GM21529 (cell line): ENCODE measurements around the gene EMC8.
A peak's percentile ranks its signal among the peaks of the same experiment; 100 is the strongest.

Experiments
- ATAC-seq: cut with Tn5 transposase; IDR thresholded peaks from one replicate; pipeline ENCODE4 v1.9.1; 2021; ENCODE audit not compliant: unreplicated experiment

The EMC8 gene

DNA sequence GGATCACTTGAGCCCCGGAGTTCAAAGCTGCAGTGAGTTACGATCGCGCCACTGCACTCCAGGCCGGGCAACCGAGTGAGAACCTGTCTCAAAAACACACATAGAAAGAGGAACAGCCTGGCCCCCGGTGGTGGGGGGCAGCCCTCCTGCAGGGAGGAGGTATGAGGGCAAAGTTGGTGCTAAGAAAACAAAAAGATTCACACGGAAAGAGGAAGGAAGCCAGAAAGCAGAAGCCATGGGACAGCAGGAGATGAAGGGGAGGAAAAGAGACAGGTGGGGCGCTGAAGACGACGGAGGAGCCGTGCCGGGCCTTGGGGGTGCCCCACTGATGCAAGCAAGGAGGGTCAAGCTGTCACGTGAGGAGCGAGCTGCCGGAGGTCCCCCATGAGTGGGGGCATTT, 40.2 kb downstream of the EMC8 start:
- no peak for ATAC-seq

DNA sequence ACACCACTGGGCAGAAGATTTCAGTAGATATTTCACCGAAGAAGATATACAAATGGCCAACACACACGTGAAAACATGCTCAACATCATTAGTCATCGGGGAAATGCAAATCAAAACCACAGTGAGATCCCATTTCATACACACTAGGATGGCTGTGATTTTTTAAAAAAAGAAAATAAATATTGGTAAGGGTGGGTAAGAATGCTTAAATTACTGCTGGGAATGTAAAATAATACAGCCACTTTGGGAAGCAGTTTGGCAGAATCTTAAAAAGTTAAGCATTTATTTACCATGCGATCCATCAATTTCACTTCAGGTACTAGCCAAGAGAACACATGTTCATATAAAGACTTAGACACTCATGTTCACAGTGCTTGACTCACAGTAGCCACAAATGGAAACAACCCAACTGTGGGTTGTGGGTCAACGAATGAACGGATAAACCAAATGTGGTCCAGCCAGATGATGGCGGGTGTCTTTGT, 42.0 kb downstream of the EMC8 start:
- ATAC-seq, result peak; percentile 26

DNA sequence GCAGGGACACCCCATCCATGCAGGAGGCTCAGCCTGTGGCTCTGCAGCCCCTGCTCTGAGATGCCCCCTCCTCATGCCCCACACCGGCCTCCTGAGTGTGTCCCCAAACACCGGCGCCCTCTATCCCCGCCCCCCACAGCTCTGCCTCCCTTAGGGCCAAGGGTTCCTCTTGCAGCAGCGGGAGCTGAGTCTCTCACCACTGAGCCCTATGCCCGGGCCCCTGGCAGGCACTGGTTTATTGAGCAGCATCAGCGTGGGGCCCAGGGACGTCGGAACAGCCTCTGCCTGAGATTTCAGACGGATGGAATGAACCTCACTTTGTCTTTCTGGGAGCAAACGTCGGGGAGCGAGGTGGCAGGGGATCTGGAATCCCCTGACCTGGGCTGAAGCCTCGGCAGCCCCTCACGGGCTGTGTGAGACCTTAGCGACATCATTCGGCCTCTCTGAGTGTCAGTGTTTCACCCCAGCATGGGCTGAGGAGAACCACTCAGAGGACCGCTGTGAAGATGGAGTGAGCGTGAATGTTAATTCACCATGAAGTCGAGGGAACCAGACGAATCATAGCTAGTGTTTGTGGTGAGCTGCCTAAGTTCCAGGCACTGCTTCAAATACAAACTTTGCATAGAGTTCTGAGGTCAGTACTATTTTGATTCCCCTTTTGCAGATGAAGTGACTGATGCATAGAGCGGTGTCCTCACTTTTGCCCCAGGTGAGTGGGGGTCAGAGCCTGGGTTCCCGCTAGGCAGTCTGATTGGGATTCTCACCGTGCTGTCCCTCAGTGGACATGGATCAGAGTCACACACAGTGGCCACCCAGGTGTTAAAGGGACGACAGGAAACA, 43.2 kb downstream of the EMC8 start:
- peak; percentile 53 for ATAC-seq

DNA sequence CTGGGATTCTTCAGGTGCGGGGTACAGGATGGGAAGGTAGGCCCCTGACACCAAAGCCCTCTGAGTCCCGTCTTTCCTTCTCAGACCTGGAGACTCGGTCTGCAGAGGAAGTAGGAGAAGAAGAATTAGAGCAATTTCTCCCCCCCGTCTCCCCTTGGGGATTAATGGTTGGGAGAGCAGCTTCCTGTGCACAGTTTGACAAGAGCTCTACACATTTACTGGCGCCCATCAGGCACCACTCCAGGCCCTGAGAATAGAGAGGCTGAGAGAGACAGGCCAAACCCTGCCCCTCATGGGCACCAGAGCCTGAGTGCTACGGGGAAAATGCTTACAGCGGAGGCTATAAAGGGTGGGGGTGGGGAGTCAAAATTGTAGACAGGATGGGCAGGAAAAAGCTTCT, 44.9 kb downstream of the EMC8 start:
- no peak for ATAC-seq

DNA sequence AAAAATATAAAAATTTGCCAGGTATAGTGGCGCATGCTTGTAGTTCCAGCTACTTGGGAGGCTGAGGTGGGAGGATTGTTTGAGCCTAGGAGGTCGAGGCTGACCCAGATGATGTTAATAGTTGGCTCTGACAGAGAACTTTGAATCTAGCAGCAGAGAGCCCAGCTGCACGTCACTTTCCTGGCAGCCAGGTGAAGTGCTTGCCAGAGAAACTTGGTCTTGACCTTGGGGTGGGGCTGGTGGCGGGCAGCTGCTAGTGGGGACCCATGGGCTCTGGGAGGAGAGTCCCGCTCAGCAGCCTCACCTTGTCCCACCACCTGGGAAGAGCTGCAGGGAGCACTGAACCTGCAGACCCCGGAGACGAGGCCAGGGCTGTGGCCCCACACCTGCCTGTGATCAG, 45.4 kb downstream of the EMC8 start:
- no peak for ATAC-seq

DNA sequence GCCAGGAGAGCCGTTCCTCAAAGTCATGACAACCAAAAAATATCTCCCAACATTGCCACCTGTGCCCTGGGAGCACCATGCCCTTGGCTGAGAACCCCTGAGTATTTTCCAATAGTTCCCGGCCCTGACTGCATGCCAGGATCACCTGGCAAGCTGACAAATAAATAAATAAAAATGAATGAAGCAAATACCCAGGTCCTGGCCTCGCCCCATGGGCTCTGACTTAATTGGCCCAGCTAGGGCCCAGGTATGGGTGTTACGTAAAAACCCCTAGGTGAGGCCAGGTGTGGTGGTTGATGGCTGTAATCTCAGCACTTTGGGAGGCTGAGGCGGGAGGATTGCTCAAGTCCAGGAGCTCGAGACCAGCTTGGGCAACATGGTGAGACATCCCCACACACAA, 45.8 kb downstream of the EMC8 start:
- no peak for ATAC-seq

DNA sequence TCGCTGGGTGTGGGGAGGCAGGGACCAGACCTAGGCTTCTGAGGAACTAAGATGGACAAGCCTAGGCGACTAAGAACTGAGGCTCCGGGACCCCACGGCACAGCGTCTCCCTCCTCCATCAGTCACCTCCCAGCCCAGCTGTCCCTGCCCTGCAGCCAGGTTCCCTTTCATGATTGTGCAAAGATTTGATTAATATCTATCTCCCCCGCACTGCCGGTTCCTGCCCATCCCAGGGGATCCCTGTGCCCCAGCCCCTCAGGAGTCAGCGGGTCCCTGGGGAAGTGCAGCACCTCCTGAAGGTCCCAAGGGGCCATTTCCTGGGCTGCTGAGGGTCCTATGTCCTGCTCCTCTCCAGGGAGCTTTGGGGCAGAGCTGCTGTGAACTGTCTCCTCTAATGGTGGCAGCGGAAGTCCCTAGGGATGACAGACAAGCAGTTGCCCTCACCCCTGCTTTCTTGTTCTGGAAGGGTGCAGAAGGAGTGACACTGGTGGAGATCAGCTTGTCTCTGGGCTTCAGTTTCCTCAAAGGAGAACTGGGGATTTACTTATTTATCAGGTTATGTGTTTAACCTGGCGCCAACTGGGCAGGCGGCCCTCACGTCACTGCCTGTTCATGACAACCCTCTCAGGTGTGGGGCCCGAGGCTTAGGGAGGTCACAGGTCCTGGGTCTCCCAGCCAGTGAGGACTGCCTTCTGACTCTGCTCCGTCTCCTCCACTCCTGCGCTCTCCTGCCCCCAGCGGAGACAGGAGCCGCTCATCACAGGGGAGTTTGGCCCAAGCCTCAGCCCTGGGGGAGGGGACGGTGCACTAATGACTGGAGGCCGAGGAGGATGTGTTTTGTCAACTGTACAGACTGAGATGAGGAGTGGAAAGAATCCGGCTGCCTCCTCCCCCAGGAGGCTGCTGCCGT, 46.6 kb downstream of the EMC8 start:
- no peak for ATAC-seq

DNA sequence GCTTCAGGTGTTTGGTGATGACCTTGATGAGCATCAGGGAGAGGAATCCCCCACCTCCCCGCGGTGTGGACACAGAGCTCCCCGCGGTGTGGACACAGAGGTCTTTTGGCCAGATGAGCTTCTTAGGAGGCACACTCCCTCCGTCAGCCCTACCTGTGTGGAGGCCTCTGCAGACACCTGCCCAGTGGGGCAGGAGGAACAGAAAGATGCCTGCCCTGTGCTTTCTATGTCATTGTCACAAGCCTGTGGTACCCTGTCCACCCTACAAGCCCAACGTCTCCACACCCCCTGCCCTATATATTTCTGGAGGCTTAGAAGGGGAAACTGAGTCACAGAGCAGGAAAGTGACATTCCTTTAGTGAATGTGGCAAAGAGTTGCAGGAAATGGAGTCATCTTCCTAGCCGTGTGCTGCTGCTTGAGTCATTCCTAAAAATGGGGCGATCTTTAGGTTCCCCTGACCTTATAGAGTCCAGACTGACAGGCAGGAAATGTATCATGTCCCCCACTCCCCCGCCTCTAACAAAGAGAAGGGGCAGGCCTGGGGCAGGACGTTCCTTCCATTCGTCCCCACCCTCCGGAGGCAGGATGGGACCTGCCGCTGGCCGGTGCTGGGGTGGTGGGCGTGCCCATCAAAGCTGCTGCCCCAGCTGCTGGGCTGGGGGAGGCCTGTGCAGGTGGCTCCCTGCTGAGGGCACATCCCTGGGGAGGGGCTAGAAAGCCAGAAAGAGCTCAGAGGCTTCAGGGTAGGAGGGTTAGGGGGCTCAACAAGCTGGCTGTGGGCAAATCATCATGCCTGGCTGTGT, 47.4 kb downstream of the EMC8 start:
- ATAC-seq, result no peak

DNA sequence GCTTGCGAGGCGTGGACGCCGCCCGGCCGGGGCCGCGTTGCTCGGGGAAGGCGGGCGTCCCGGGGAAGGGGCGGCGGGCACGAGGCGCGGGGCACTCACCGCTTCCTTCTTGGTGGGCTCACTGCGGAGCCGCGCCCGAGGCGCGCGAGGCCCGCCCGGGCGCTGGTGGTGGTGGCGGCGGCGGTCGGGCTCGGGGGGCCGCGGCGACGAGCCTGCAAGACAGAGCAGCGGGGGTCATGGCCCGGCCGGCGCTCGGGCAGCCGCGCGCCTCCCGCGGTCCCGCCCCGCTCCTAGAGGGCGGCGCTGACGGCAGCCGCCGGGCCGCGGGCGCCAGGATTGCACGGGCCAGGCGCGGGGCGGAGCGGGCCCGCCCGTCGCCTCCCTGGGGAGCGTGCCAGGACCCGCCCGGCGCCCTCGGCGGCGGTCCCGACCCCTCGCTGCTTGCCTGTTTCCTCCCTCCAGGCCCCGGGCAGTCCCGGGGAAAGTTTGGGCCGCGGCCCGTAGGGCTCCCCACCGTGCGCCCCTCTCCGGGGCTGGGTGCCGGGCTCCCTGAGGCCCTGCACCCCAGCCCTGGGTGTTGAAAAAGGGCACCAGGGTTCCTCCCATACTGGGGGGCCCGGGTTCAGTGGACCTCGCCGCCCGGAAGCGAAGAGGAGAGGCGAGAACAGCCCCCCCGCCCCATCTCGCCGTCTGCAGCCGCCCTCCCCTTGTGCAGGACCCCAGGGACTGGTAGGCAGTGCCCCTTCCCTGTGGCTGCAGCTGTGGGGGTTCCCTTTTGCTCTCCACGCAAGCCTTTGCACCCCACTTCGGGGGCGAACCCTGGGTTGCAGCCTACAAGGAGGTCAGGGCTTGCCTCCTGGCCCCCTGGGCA, 48.3 kb downstream of the EMC8 start, which contains the start of gene C16orf74:
TSS of gene C16orf74 (minus strand) at position 270 of the 871 bp plus-strand sequence. CDS start 15,879 bp downstream, outside the sequence.
- peak; percentile 37 for ATAC-seq

DNA sequence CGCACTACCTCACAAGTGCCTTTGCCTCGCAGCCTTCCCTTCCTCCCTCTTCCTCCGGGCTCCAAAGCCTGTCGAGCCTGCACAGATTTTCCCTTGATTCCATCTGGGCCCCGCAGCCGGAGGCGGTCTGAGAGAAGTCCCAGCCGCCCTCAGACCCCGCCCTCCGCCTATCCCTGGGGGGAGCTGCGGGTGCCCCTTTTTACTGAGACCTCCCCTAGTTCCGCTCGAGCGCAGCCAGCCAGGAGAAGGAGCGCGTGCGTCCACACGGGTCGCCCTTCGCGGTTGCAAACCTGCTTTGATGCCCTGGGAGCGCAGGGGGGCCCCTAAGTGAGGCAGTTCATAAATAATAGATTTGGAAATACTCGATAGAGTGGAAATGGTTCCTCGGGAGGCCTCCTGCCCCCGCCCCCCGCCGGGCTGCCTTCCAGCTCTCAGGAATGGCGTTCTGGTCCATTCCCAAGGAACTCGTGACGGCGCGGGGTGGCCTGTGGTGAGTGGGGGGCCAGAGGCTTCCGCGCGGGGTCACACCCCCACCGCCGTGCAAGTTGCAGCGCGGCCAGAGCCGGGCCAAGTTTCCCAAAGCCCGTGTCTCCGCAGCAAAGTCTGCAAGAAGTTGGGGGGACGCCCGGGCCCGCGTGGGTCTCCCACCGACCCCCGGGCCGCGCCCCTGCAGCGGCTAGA, 49.1 kb downstream of the EMC8 start:
- ATAC-seq, result no peak

DNA sequence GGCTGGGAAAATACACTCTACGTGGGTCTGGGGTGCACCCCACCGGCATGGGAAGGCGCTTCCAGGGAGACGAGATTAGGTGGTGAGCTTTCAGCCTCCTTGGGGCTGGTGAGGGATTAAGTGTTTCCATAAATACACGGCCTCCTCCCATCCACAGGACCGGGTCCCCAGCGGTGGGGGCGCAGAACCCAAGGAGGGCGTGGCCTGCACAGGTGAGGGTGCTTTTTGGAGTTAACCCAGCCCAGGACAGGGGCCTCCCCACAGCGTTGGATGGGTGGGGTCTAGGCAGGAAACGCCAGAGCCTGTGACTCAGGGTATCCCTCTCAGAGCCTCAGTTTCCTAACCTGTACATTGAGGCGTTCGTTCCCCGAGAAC, 49.6 kb downstream of the EMC8 start:
- ATAC-seq, result no peak

DNA sequence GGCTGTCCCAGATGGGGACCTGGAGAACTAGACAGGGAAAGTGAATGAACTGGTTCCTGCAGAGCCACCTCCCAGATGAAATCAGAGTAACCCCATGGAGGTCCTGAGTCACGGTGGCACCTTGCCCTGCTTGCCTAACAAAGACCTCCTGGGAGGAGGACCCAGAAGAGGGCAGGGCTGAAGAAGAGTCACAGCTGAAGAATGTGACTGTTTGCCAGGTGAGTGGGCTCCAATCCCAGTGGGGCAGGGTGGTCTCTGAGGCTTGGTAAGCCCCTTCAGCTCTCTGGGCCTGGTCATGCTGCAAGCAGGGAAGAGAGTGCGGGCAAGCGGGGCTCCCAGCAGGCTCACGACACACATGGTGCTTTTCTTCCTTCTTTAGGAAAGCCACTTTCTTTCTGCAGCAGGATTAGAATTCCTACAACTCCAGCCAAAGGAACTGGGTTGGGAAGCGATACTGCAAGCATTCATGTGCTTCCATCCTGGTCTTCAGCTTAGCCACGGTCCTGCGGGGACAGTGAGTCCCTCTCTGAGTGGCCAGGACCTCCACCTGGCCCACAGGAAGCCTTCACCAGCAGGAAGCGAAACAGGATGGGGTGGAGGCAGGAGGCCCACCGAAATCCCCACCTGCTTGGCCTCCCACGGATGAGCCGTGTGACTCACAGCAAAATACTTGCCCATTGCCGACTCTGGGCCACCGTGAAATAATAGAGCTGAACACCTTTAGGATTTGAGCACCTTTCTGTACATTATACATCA, 52.7 kb downstream of the EMC8 start:
- no peak for ATAC-seq

DNA sequence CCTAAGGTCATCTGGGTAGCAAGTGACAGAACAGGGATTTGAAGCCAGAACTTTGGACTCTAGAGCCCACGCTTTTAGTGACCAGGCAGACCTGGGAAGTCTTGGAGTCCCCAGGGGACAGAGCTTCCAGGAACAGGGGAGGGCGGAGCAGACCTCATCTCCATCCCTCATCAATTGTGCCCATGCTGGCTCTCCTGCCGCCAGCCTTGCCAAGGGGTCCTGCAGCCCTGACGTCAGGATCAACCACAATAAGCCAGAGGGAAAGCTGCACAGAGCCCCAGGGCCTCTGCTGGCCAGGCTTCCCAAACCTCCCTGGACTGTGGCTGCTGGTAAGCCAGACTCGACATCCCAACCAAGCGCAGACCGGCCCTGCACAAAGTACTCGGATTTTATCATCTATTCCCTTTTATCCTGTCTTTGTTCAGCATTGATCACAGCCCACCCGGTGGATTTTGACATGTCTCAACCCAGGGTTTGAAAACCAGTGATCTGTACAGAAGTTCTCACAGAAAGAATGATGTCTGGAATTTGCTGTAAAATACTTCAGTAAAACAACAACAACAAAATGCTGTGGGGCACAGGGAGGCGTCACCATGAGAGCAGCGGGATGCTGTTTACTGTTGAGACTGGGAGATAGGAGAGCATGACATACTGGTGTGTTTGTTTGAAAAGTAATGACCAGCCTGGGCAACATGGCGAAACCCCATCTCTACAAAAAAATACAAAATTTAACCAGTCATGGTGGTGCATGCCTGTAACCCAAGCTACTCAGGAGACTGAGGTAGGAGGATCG, 60.2 kb downstream of the EMC8 start:
- ATAC-seq, result no peak

DNA sequence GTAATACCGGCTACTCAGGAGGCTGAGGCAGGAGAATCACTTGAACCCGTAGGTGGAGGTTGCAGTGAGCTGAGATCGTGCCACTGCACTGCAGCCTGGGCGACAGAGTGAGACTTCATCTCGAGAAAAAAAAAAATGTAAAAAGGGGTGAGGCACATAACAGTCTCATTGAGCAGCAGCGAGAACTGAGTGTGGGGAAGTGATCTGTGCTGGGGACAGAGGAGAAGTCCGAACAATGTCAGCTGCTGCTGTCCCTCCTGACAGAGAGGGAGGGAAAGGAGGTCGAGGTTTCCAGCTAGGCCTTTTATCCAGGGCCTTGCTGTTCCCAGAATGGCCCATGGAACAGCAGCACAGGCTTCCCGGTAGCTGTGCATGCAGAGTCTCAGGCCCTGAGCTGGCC, 62.4 kb downstream of the EMC8 start:
- ATAC-seq, result no peak

DNA sequence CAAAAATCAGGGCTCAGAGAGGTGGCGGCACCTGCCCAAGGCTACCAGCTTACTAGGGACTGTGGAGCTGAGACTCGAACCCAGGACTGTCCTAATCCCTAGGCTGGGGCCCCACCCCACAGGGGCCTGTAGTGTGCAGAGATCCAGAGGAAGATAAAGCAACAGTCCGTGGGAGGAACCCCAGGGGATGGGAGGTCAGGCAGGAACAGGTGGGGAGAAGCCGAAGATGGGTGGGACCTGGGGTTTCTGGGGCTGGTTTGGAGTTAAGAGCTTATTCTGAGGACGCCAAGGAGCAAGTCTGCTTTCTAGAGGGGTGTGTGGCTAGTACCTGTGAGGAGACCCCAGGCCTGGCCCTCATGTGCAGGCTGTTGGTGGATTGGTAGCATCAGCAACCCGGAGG, 63.4 kb downstream of the EMC8 start:
- no peak for ATAC-seq

DNA sequence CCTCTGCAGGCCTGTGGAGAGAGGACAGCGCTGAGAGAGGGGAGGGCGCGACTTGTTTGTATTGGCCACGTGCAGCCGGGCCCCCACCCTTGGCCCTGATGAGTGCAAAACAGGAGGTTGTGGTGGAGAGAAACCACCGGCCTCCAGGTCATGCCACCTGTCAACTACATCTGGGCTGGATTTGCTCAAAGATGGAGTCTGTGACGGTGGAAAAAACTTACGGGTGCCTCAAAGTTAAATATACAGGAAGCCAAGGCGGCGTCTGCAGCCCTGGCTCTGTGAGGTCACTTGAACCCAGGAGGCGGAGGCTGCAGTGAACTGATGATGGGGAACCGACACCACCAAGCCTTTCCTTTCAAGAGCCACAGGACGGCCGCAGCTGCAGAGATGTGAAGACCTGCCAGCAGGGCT, 64.1 kb downstream of the EMC8 start:
- peak; percentile 79 for ATAC-seq

DNA sequence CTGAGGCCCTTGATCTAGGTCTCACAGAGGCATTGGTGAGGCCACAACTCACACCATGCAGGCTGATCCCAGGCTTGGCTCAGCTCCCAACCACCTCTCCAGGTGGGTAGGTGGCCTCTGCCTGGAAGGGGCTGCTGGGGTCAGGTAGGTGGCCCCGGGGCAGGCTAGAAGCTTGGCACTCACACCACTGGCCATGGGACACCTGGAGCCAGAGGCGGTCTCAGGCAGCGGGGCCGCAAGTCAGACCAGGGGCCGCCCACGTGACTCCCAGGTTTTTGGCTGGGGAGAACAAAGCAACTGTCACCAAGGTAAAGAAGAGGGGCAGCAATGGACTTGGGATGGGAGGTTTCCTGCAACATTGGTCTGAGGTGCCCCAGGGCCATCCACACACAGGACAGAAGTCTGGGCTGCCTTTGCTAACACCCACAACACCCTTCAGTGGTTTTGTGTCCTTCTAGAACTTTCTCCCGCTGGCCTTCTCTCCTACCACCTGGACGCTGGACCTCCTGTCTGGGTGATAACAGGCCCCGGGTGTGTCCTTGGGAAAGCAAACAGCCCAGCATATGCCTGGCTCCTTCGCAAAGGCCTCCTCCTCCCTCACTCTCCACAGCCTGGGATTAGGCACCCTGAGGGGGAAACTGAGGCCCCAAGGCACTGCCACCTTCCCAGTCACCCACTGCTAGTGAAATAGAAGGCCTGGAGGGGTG, 64.9 kb downstream of the EMC8 start:
- no peak for ATAC-seq

DNA sequence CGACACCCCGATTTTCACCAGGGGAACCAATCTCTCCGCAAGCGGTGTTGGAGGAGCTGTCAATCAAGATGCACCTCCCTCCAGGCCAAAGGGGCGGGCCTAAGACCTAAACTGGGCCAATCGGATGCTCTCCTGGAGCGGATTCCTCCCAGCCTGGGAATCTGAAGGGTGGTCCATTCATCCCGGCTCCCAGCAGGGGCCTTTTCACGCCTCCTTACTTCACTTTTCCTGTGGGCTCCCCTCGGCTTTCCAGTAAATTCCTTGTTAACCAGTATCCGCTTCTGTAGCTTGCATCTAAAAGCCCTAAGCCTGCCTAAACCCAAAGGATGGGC, 65.5 kb downstream of the EMC8 start:
- ATAC-seq, result no peak
